IMR-90 (cell line): ENCODE results near the gene IFNAR2. TPM values are rescaled to one million over a fixed set of nuclear protein-coding genes. Genes with fewer than 3 reads are reported as not detected.

Experiments
- ATAC-seq: fragments of 200-7000 bp; cut with Tn5 transposase; 2 replicates; pipeline ENCODE4 v1.9.1; 2020; ENCODE audit warnings: low read depth, mild to moderate bottlenecking, moderate library complexity
- BruUV-seq: library from RNA; stranded (reverse); fragments of 400-500 nt; replicated peaks from 2 replicates; lab custom pipeline; 2021; lab: Mats Ljungman, UMichigan
- CTCF ChIA-PET: fragments of 300-600 bp; formaldehyde crosslinking; extraction: SDS; loops from one replicate; lab custom pipeline; 2021; ENCODE audit warnings: antibody characterized with exemption; lab: Yijun Ruan, JAX
- POLR2A ChIA-PET: fragments of 300-600 bp; sonication (Branson Sonifier 250); formaldehyde crosslinking; loops from one replicate; lab custom pipeline; 2022; ENCODE audit warnings: antibody characterized with exemption; ENCODE audit not compliant: unreplicated experiment; lab: Charles Lee
- DNase-seq: peaks from one replicate; pipeline ENCODE4 v3.0.0; 2013
- H2AFZ ChIP-seq: replicated peaks from 2 replicates; pipeline ENCODE3; 2013; ENCODE audit warnings: low read length, mild to moderate bottlenecking; ENCODE audit not compliant: poor library complexity
- H2AK5ac ChIP-seq: 2 replicates; pipeline ENCODE4 v1.6.1; 2013; ENCODE audit warnings: low read depth, low read length, inconsistent platforms
- H2AK9ac ChIP-seq: replicated peaks from 2 replicates; pipeline ENCODE3; 2013; ENCODE audit warnings: mild to moderate bottlenecking, low read depth, low read length, moderate library complexity; ENCODE audit not compliant: poor library complexity
- H2BK120ac ChIP-seq: 2 replicates; pipeline ENCODE4 v1.6.1; 2013; ENCODE audit warnings: low read depth, low read length, inconsistent platforms
- H2BK15ac ChIP-seq: 3 replicates; pipeline ENCODE4 v1.6.1; 2013; ENCODE audit warnings: low read depth, low read length, inconsistent platforms
- H2BK20ac ChIP-seq: 2 replicates; pipeline ENCODE4 v1.6.1; 2013; ENCODE audit warnings: low read depth, mild to moderate bottlenecking, inconsistent platforms, low read length, moderate library complexity
- H2BK5ac ChIP-seq: 2 replicates; pipeline ENCODE4 v1.6.1; 2013; ENCODE audit warnings: mild to moderate bottlenecking, low read depth, low read length, inconsistent platforms; ENCODE audit not compliant: poor library complexity, severe bottlenecking
- H3K14ac ChIP-seq: replicated peaks from 2 replicates; pipeline ENCODE4 v1.6.1; 2013; ENCODE audit warnings: low read depth, low read length, inconsistent platforms
- H3K18ac ChIP-seq: 2 replicates; pipeline ENCODE4 v1.6.1; 2013; ENCODE audit warnings: low read depth, low read length, control low read depth
- H3K23ac ChIP-seq: 2 replicates; pipeline ENCODE4 v1.6.1; 2013; ENCODE audit warnings: low read depth, low read length, inconsistent platforms
- H3K27ac ChIP-seq: 2 replicates; pipeline ENCODE4 v1.5.1; 2013; ENCODE audit warnings: mild to moderate bottlenecking, control low read depth, low read length; ENCODE audit not compliant: insufficient read depth
- H3K27me3 ChIP-seq: 2 replicates; pipeline ENCODE4 v1.6.1; 2013; ENCODE audit warnings: low read length; ENCODE audit not compliant: control insufficient read depth, insufficient read depth
- H3K36me3 ChIP-seq: 2 replicates; pipeline ENCODE4 v1.6.1; 2013; ENCODE audit warnings: low read length, mixed read lengths; ENCODE audit not compliant: control insufficient read depth, insufficient read depth
- H3K4ac ChIP-seq: 2 replicates; pipeline ENCODE4 v1.6.1; 2013; ENCODE audit warnings: low read depth, low read length, inconsistent platforms
- H3K4me1 ChIP-seq: 2 replicates; pipeline ENCODE4 v1.6.1; 2013; ENCODE audit warnings: low read length, mixed read lengths; ENCODE audit not compliant: control insufficient read depth, insufficient read depth
- H3K4me2 ChIP-seq: 2 replicates; pipeline ENCODE4 v1.6.1; 2013; ENCODE audit warnings: low read depth, mild to moderate bottlenecking, control low read depth, low read length, moderate library complexity
- H3K4me3 ChIP-seq: 2 replicates; pipeline ENCODE4 v1.5.1; 2013; ENCODE audit warnings: low read depth, mild to moderate bottlenecking, control low read depth, low read length, moderate library complexity; ENCODE audit not compliant: insufficient read depth
- H3K56ac ChIP-seq: 2 replicates; pipeline ENCODE4 v1.6.1; 2013; ENCODE audit warnings: low read length, inconsistent platforms; ENCODE audit not compliant: insufficient read depth; ENCODE audit errors: extremely low read depth
- H3K79me1 ChIP-seq, 2 experiments: 2 replicates each; pipeline ENCODE4 v1.6.1; 2013; ENCODE audit warnings: low read length in 2 of 2, inconsistent platforms in 1 of 2, low read depth in 1 of 2
- H3K9ac ChIP-seq: 2 replicates; pipeline ENCODE4 v1.6.1; 2013; ENCODE audit warnings: low read depth, low read length, control low read depth
- H3K9me1 ChIP-seq: 2 replicates; pipeline ENCODE4 v1.6.1; 2013; ENCODE audit warnings: low read length, inconsistent platforms; ENCODE audit not compliant: insufficient read depth
- H3K9me3 ChIP-seq: 2 replicates; pipeline ENCODE4 v1.6.1; 2013; ENCODE audit warnings: low read length; ENCODE audit not compliant: control insufficient read depth, insufficient read depth
- H4K20me1 ChIP-seq: 2 replicates; pipeline ENCODE4 v1.6.1; 2013; ENCODE audit warnings: low read length, inconsistent platforms; ENCODE audit not compliant: insufficient read depth
- H4K5ac ChIP-seq: 2 replicates; pipeline ENCODE4 v1.6.1; 2013; ENCODE audit warnings: mild to moderate bottlenecking, low read depth, low read length, control low read depth
- H4K8ac ChIP-seq, 2 experiments: 2 replicates each; pipeline ENCODE4 v1.6.1; 2013; ENCODE audit warnings: low read depth in 2 of 2, low read length in 2 of 2, control low read depth in 1 of 2, inconsistent platforms in 1 of 2
- H4K91ac ChIP-seq: 2 replicates; pipeline ENCODE4 v1.6.1; 2013; ENCODE audit warnings: low read depth, low read length, inconsistent platforms; ENCODE audit not compliant: insufficient read depth
- BHLHE40 ChIP-seq: fragments of 150-350 bp; IDR thresholded peaks from 2 replicates; pipeline ENCODE4 v1.6.1; 2016; ENCODE audit warnings: mild to moderate bottlenecking, low read depth, low read length
- CEBPB ChIP-seq: IDR thresholded peaks from 2 replicates; pipeline ENCODE4 v1.6.1; 2012; ENCODE audit warnings: low read depth, low read length, improper control_type of control experiment
- CHD1 ChIP-seq: IDR thresholded peaks from 2 replicates; pipeline ENCODE4 v1.6.1; 2012; ENCODE audit warnings: low read depth, low read length, improper control_type of control experiment
- CTCF ChIP-seq: conservative IDR thresholded peaks from 2 replicates; pipeline ENCODE4 v1.5.1; 2012; ENCODE audit warnings: mild to moderate bottlenecking, low read depth, low read length, improper control_type of control experiment
- ELK1 ChIP-seq: fragments of 150-350 bp; IDR thresholded peaks from 2 replicates; pipeline ENCODE4 v1.6.1; 2016; ENCODE audit warnings: low read depth, mild to moderate bottlenecking, low read length, moderate library complexity, borderline replicate concordance
- FOS ChIP-seq: fragments of 150-350 bp; IDR thresholded peaks from 2 replicates; pipeline ENCODE4 v1.6.1; 2016; ENCODE audit warnings: low read depth, low read length
- MAFK ChIP-seq: IDR thresholded peaks from 2 replicates; pipeline ENCODE4 v1.6.1; 2012; ENCODE audit warnings: low read depth, low read length, improper control_type of control experiment
- MAZ ChIP-seq: IDR thresholded peaks from 2 replicates; pipeline ENCODE4 v1.6.1; 2012; ENCODE audit warnings: low read depth, mild to moderate bottlenecking, low read length, improper control_type of control experiment, moderate library complexity, borderline replicate concordance
- MXI1 ChIP-seq: IDR thresholded peaks from 2 replicates; pipeline ENCODE4 v1.6.1; 2012; ENCODE audit warnings: low read depth, mild to moderate bottlenecking, low read length, moderate library complexity, borderline replicate concordance
- NFE2L2 ChIP-seq: fragments of 150-350 bp; IDR thresholded peaks from 2 replicates; pipeline ENCODE4 v1.6.1; 2016; ENCODE audit warnings: low read depth, mild to moderate bottlenecking, low read length
- POLR2A ChIP-seq: IDR thresholded peaks from 2 replicates; pipeline ENCODE4 v1.6.1; 2012; ENCODE audit warnings: mild to moderate bottlenecking, low read depth, low read length
- RAD21 ChIP-seq: IDR thresholded peaks from 2 replicates; pipeline ENCODE4 v1.6.1; 2012; ENCODE audit warnings: low read length, improper control_type of control experiment
- RCOR1 ChIP-seq: IDR thresholded peaks from 2 replicates; pipeline ENCODE4 v1.6.1; 2012; ENCODE audit warnings: mild to moderate bottlenecking, low read length, improper control_type of control experiment; ENCODE audit not compliant: insufficient replicate concordance
- RFX5 ChIP-seq: IDR thresholded peaks from 2 replicates; pipeline ENCODE4 v1.8.0; 2012; ENCODE audit warnings: low read depth, mild to moderate bottlenecking, low read length, moderate library complexity
- SMC3 ChIP-seq: fragments of 150-350 bp; IDR thresholded peaks from 2 replicates; pipeline ENCODE4 v1.6.1; 2016; ENCODE audit warnings: low read depth, mild to moderate bottlenecking, antibody characterized with exemption, low read length, moderate library complexity
- USF2 ChIP-seq: fragments of 150-350 bp; IDR thresholded peaks from 2 replicates; pipeline ENCODE4 v1.6.1; 2017; ENCODE audit warnings: mild to moderate bottlenecking, antibody characterized with exemption, low read length, low read depth
- WGBS, 2 experiments: methylation state at CpG; one replicate each; pipeline versions ENCODE4 v1.1.5 to v1.1.7; 2013; ENCODE audit warnings: missing lambda C conversion rate in 2 of 2; ENCODE audit not compliant: insufficient read length in 1 of 2; ENCODE audit errors: extremely low coverage in 2 of 2; 5-methylcytosine and 5-hydroxymethylcytosine counted together
- dilution Hi-C: fragments of 300-500 bp; cut with HindIII; formaldehyde crosslinking; loops from one replicate; pipeline ENCODE4 v1.14.3; 2018; ENCODE audit warnings: low sequenced_read_pairs; ENCODE audit not compliant: unreplicated experiment
- in situ Hi-C: fragments of 300-500 bp; cut with MboI; formaldehyde crosslinking; loops from 3 replicates; pipeline ENCODE4 v1.14.3; 2019; ENCODE audit warnings: low sequenced_read_pairs, inconsistent platforms, mixed read lengths
- intact Hi-C: fragments of 100-400 bp; cut with micrococcal nuclease; formaldehyde crosslinking; loops from 2 replicates; pipeline ENCODE4 v1.10.0; 2022
- polyA plus RNA-seq, 3 experiments: library from polyadenylated mRNA; depleted of rRNA; stranded (reverse); fragments of >200 nt; gene quantifications; 2 replicates each; pipeline ENCODE4 v1.2.3, GENCODE V29; 2012; ENCODE audit warnings: low replicate concordance in 1 of 3
- total RNA-seq: library from RNA; depleted of rRNA; stranded (reverse); fragments of >200 nt; gene quantifications from 2 replicates; pipeline ENCODE4 v1.2.3, GENCODE V29; 2012

Gene IFNAR2
- total and polyA plus RNA-seq, 2 of the 4 experiments (the other 2 are of a cell fraction), result 6.3 to 13.9 TPM

- H3K23ac ChIP-seq, result no peak overlapping the region
- intact Hi-C loops, result no loop called here
Measured at GRCh38 chr21:33208534-33208933, 21.2 kb upstream of the IFNAR2 start.

More at GRCh38 chr21:33208534-33208933, 21.2 kb upstream of the IFNAR2 start:
- Histone ChIP-seq H2BK120ac (no peak overlapping the region), H2AK5ac (no peak overlapping the region), H3K14ac (no peak overlapping the region), H4K8ac (no peak overlapping the region), H3K27ac (no peak overlapping the region), H3K18ac (no peak overlapping the region), H3K4me2 (no peak overlapping the region), H3K27me3 (no peaks in the 10 kb centered on the region), H2BK5ac (no peak overlapping the region), H4K20me1 (peaks cover 8% of the 10 kb centered on the region), H3K4me1 (peaks cover 15% of the 10 kb centered on the region), H3K36me3 (no peaks in the 10 kb centered on the region), H3K4ac (no peak overlapping the region), H3K9me1 (peaks cover 6% of the 10 kb centered on the region; the same call in 1 of the 2 replicates), H3K56ac (no peak overlapping the region), H4K5ac (no peak overlapping the region), H3K79me1 (no peaks in the 10 kb centered on the region), H2BK20ac (no peak overlapping the region), H2AK9ac (no peak overlapping the region), H2AFZ (no peak overlapping the region), H2BK15ac (no peak overlapping the region), H3K9me3 (no peaks in the 10 kb centered on the region; the same call in 1 of the 2 replicates), H3K4me3 (no peak overlapping the region), H3K9ac (no peak overlapping the region), H4K91ac (no peak overlapping the region)
- DNase-seq (no peak), ATAC-seq (no peak)
- POLR2A ChIA-PET, result no interaction called here
- CTCF ChIA-PET, result no interaction called here
- TF ChIP-seq POLR2A, result no peak
- TF ChIP-seq MXI1, result no peak
- no peak for TF ChIP-seq CEBPB
- no peak for TF ChIP-seq CTCF
- no peak for TF ChIP-seq RCOR1
- TF ChIP-seq FOS, result no peak
- TF ChIP-seq MAFK, result no peak
- no peak for TF ChIP-seq CHD1
- TF ChIP-seq MAZ, result no peak
- no peak for TF ChIP-seq SMC3
- TF ChIP-seq RFX5, result no peak
- no peak for TF ChIP-seq NFE2L2
- TF ChIP-seq ELK1, result no peak
- TF ChIP-seq USF2, result no peak
- no peak for TF ChIP-seq RAD21
- no peak for TF ChIP-seq BHLHE40
- in situ Hi-C loops, result no loop called here
- no CpG with 5 or more reads among the region's 1 CpG for WGBS, 2 experiments
- BruUV-seq, result no TSS peak
- dilution Hi-C loops, result no loop called here
